ENCODE data around the gene DCAF12.

DNA sequence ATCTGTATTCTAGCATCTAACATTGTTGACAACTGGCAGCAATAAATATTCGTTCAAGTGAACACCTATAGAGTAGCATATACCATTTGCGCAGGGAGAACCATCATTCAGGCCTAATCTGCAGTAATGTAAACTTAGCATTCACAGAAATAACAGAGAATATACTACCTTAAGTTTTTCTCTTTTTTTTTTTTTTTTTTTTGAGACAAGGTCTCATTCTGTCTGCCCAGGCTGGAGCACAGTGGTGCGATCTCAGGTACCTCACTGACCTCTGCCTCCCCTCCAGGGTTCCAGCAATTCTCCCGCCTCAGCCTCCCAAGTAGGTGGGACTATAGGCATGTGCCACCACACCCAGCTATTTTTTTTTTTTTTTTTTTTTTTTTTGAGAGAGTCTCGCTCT is 89.9 kb downstream of the DCAF12 start:
- TF ChIP-seq, protein P1, sequence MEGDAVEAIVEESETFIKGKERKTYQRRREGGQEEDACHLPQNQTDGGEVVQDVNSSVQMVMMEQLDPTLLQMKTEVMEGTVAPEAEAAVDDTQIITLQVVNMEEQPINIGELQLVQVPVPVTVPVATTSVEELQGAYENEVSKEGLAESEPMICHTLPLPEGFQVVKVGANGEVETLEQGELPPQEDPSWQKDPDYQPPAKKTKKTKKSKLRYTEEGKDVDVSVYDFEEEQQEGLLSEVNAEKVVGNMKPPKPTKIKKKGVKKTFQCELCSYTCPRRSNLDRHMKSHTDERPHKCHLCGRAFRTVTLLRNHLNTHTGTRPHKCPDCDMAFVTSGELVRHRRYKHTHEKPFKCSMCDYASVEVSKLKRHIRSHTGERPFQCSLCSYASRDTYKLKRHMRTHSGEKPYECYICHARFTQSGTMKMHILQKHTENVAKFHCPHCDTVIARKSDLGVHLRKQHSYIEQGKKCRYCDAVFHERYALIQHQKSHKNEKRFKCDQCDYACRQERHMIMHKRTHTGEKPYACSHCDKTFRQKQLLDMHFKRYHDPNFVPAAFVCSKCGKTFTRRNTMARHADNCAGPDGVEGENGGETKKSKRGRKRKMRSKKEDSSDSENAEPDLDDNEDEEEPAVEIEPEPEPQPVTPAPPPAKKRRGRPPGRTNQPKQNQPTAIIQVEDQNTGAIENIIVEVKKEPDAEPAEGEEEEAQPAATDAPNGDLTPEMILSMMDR (IDR thresholded peaks at IDR 0.05), result no peak
- no peak for TF ChIP-seq EZH2 (IDR thresholded peaks at IDR 0.05)
